Esophagus muscularis mucosa (tissue), 4 donors: ENCODE measurements around the gene MR1.

Source experiments
- EP300 ChIP-seq: sonication (generic); formaldehyde crosslinking; IDR thresholded peaks from one replicate; pipeline ENCODE4 v1.6.1; 2017; ENCODE audit warnings: antibody characterized with exemption
- POLR2A ChIP-seq: fragments of 450-650 bp; IDR thresholded peaks from one replicate; pipeline ENCODE4 v1.6.1; 2017; ENCODE audit warnings: antibody characterized with exemption, moderate library complexity, mild to moderate bottlenecking, low read depth
- POLR2AphosphoS5 ChIP-seq, 2 donors: sonication (generic); formaldehyde crosslinking; IDR thresholded peaks; one replicate each; pipeline ENCODE4 v1.6.1; 2017; ENCODE audit warnings: antibody characterized with exemption in 2 of 2
- TF ChIP-seq, protein P1 (sequence below), 3 experiments: fragments of 200-600 bp in 2 of 3; fragments of 450-650 bp in 1 of 3; sonication (generic) in 2 of 3; IDR thresholded peaks; one replicate each; pipeline ENCODE4 v1.5.1; 2017 to 2019; ENCODE audit warnings: antibody characterized with exemption in 3 of 3, mild to moderate bottlenecking in 2 of 3, moderate library complexity in 1 of 3

DNA sequence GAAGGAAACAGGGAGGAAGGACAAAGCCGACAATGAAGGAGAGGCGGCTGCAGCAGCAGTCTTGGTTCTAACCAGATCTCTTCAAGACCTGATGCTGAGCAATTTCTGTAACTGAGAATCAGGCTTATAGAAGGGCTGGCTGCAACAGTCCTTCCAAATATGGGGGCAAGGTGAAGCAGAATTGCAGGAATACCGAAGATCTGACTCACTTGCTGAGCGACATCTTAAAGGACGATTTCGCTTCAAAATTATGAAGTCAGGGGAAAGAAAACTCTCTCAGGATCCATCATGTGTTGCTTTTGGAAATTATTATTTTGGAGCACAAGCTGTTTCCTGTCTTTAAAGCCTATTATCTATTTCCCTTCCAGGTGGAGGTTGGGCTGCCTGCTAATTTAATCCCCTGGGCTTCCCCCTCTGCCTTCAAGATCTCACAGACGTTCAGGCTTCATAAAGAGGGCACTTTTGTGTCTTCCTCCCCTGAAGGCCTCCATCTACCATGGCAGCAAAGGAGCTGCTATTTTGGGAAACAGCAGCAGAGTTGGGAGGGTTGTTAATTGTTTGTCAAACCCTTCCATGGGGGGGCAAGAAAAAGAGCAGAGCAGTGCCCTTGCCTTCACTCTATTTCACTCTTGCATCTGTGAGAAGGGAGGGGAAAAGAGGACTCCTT, 43.9 kb downstream of the MR1 start:
- no peak for TF ChIP-seq EP300
- TF ChIP-seq POLR2AphosphoS5 (IDR thresholded peaks at IDR 0.05) = no peak
- TF ChIP-seq, protein P1, sequence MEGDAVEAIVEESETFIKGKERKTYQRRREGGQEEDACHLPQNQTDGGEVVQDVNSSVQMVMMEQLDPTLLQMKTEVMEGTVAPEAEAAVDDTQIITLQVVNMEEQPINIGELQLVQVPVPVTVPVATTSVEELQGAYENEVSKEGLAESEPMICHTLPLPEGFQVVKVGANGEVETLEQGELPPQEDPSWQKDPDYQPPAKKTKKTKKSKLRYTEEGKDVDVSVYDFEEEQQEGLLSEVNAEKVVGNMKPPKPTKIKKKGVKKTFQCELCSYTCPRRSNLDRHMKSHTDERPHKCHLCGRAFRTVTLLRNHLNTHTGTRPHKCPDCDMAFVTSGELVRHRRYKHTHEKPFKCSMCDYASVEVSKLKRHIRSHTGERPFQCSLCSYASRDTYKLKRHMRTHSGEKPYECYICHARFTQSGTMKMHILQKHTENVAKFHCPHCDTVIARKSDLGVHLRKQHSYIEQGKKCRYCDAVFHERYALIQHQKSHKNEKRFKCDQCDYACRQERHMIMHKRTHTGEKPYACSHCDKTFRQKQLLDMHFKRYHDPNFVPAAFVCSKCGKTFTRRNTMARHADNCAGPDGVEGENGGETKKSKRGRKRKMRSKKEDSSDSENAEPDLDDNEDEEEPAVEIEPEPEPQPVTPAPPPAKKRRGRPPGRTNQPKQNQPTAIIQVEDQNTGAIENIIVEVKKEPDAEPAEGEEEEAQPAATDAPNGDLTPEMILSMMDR (IDR thresholded peaks at IDR 0.05) = no peak
- TF ChIP-seq POLR2A = no peak
